Measurements from ENCODE around the gene PRDM16. TPM values are rescaled to one million over a fixed set of nuclear protein-coding genes. Genes with fewer than 3 reads are reported as not detected.

The PRDM16 gene
- total RNA-seq, 2 experiments from 2014 or later = 0.05 to 0.20 TPM

GRCh38 chr1:3183813-3184212 lies 114.8 kb downstream of the PRDM16 start:
- DNase-seq = no peak
- peaks cover 22% of the 10 kb centered on the region for H3K27me3 Mint-ChIP-seq (ENCODE audit: low read depth)
- H3K27ac Mint-ChIP-seq = no peak overlapping the region
- no peaks in the 10 kb centered on the region for H3K4me1 Mint-ChIP-seq (ENCODE audit: low read depth)
- H3K36me3 Mint-ChIP-seq (ENCODE audit: low read depth) = no peaks in the 10 kb centered on the region
- intact Hi-C loops (cut with micrococcal nuclease) = no loop called here
- H3K9me3 Mint-ChIP-seq = no peaks in the 10 kb centered on the region
- H3K4me3 Mint-ChIP-seq = no peak overlapping the region
- CTCF ChIA-PET = no interaction called here

- no peak for DNase-seq
- CTCF ChIA-PET = no interaction called here
- Mint-ChIP-seq H3K27ac (no peak overlapping the region), H3K36me3 (ENCODE audit: low read depth) (no peaks in the 10 kb centered on the region), H3K4me3 (no peak overlapping the region), H3K9me3 (no peaks in the 10 kb centered on the region), H3K4me1 (ENCODE audit: low read depth) (no peaks in the 10 kb centered on the region), H3K27me3 (ENCODE audit: low read depth) (peaks cover 24% of the 10 kb centered on the region)
- intact Hi-C loops (cut with micrococcal nuclease) = no loop called here
Observed at GRCh38 chr1:3184666-3185065, 115.7 kb downstream of the PRDM16 start.

GRCh38 chr1:3185896-3186525 lies 117.0 kb downstream of the PRDM16 start:
- H3K36me3 Mint-ChIP-seq (ENCODE audit: low read depth) = no peaks in the 10 kb centered on the region
- DNase-seq = no peak
- H3K27me3 Mint-ChIP-seq (ENCODE audit: low read depth) = peaks cover 24% of the 10 kb centered on the region
- no peak overlapping the region for H3K27ac Mint-ChIP-seq
- H3K9me3 Mint-ChIP-seq = no peaks in the 10 kb centered on the region
- no peak overlapping the region for H3K4me3 Mint-ChIP-seq
- intact Hi-C loops (cut with micrococcal nuclease) = no loop called here
- no peaks in the 10 kb centered on the region for H3K4me1 Mint-ChIP-seq (ENCODE audit: low read depth)
- CTCF ChIA-PET = no interaction called here

GRCh38 chr1:3186526-3186921 lies 117.5 kb downstream of the PRDM16 start:
- Mint-ChIP-seq H3K27ac (no peak overlapping the region), H3K4me3 (no peak overlapping the region), H3K36me3 (ENCODE audit: low read depth) (no peaks in the 10 kb centered on the region), H3K27me3 (ENCODE audit: low read depth) (peaks cover 24% of the 10 kb centered on the region), H3K9me3 (no peaks in the 10 kb centered on the region), H3K4me1 (ENCODE audit: low read depth) (no peaks in the 10 kb centered on the region)
- intact Hi-C loops (cut with micrococcal nuclease) = no loop called here
- CTCF ChIA-PET = no interaction called here
- no peak for DNase-seq

- Mint-ChIP-seq H3K36me3 (ENCODE audit: low read depth) (no peaks in the 10 kb centered on the region), H3K4me1 (ENCODE audit: low read depth) (no peaks in the 10 kb centered on the region), H3K4me3 (no peak overlapping the region), H3K27me3 (ENCODE audit: low read depth) (peaks cover 24% of the 10 kb centered on the region), H3K27ac (no peak overlapping the region), H3K9me3 (no peaks in the 10 kb centered on the region)
- DNase-seq = no peak
- intact Hi-C loops (cut with micrococcal nuclease) = no loop called here
- CTCF ChIA-PET = no interaction called here
Observed at GRCh38 chr1:3187415-3188149, 118.6 kb downstream of the PRDM16 start.

- intact Hi-C loops (cut with micrococcal nuclease) = no loop called here
- Mint-ChIP-seq H3K4me3 (no peak overlapping the region), H3K27ac (no peak overlapping the region), H3K9me3 (no peaks in the 10 kb centered on the region), H3K36me3 (ENCODE audit: low read depth) (no peaks in the 10 kb centered on the region), H3K27me3 (ENCODE audit: low read depth) (peaks cover 20% of the 10 kb centered on the region), H3K4me1 (ENCODE audit: low read depth) (no peaks in the 10 kb centered on the region)
- CTCF ChIA-PET = no interaction called here
- no peak for DNase-seq
Observed at GRCh38 chr1:3188150-3188971, 119.4 kb downstream of the PRDM16 start.

GRCh38 chr1:3190256-3191041 lies 121.4 kb downstream of the PRDM16 start:
- peaks cover 9% of the 10 kb centered on the region for H3K27me3 Mint-ChIP-seq (ENCODE audit: low read depth)
- intact Hi-C loops (cut with micrococcal nuclease) = no loop called here
- H3K36me3 Mint-ChIP-seq (ENCODE audit: low read depth) = no peaks in the 10 kb centered on the region
- H3K9me3 Mint-ChIP-seq = no peaks in the 10 kb centered on the region
- H3K4me1 Mint-ChIP-seq (ENCODE audit: low read depth) = no peaks in the 10 kb centered on the region
- H3K4me3 Mint-ChIP-seq = no peak overlapping the region
- CTCF ChIA-PET = no interaction called here
- no peak overlapping the region for H3K27ac Mint-ChIP-seq
- no peak for DNase-seq

- CTCF ChIA-PET = no interaction called here
- DNase-seq = no peak
- H3K27ac Mint-ChIP-seq = no peak overlapping the region
- H3K4me1 Mint-ChIP-seq (ENCODE audit: low read depth) = no peaks in the 10 kb centered on the region
- peaks cover 9% of the 10 kb centered on the region for H3K27me3 Mint-ChIP-seq (ENCODE audit: low read depth)
- H3K36me3 Mint-ChIP-seq (ENCODE audit: low read depth) = no peaks in the 10 kb centered on the region
- H3K9me3 Mint-ChIP-seq = no peaks in the 10 kb centered on the region
- H3K4me3 Mint-ChIP-seq = no peak overlapping the region
- intact Hi-C loops (cut with micrococcal nuclease) = no loop called here
Observed at GRCh38 chr1:3192361-3192760, 123.4 kb downstream of the PRDM16 start.

GRCh38 chr1:3192825-3193224 lies 123.8 kb downstream of the PRDM16 start:
- Mint-ChIP-seq H3K4me1 (ENCODE audit: low read depth) (no peaks in the 10 kb centered on the region), H3K36me3 (ENCODE audit: low read depth) (no peaks in the 10 kb centered on the region), H3K27ac (no peak overlapping the region), H3K9me3 (no peaks in the 10 kb centered on the region), H3K27me3 (ENCODE audit: low read depth) (peaks cover 7% of the 10 kb centered on the region), H3K4me3 (no peak overlapping the region)
- no peak for DNase-seq
- intact Hi-C loops (cut with micrococcal nuclease) = no loop called here
- CTCF ChIA-PET = no interaction called here

- Mint-ChIP-seq H3K27me3 (ENCODE audit: low read depth) (peaks cover 4% of the 10 kb centered on the region), H3K27ac (no peak overlapping the region), H3K36me3 (ENCODE audit: low read depth) (no peaks in the 10 kb centered on the region), H3K4me3 (no peak overlapping the region), H3K4me1 (ENCODE audit: low read depth) (no peaks in the 10 kb centered on the region), H3K9me3 (no peaks in the 10 kb centered on the region)
- CTCF ChIA-PET = no interaction called here
- no peak for DNase-seq
- intact Hi-C loops (cut with micrococcal nuclease) = no loop called here
Observed at GRCh38 chr1:3193811-3194210, 124.8 kb downstream of the PRDM16 start.

- intact Hi-C loops (cut with micrococcal nuclease) = no loop called here
- Mint-ChIP-seq H3K27ac (no peak overlapping the region), H3K36me3 (ENCODE audit: low read depth) (no peaks in the 10 kb centered on the region), H3K4me3 (no peak overlapping the region), H3K27me3 (ENCODE audit: low read depth) (peaks cover 2% of the 10 kb centered on the region), H3K9me3 (no peaks in the 10 kb centered on the region), H3K4me1 (ENCODE audit: low read depth) (no peaks in the 10 kb centered on the region)
- DNase-seq = no peak
- CTCF ChIA-PET = no interaction called here
Observed at GRCh38 chr1:3194760-3195479, 125.9 kb downstream of the PRDM16 start.

GRCh38 chr1:3195480-3195815 lies 126.4 kb downstream of the PRDM16 start:
- intact Hi-C loops (cut with micrococcal nuclease) = no loop called here

More at GRCh38 chr1:3195480-3195815, 126.4 kb downstream of the PRDM16 start:
- no peaks in the 10 kb centered on the region for H3K4me1 Mint-ChIP-seq (ENCODE audit: low read depth)
- H3K27me3 Mint-ChIP-seq (ENCODE audit: low read depth) = peaks cover 2% of the 10 kb centered on the region
- CTCF ChIA-PET = no interaction called here
- H3K9me3 Mint-ChIP-seq = no peaks in the 10 kb centered on the region
- no peak overlapping the region for H3K27ac Mint-ChIP-seq
- no peak overlapping the region for H3K4me3 Mint-ChIP-seq
- no peak for DNase-seq
- no peaks in the 10 kb centered on the region for H3K36me3 Mint-ChIP-seq (ENCODE audit: low read depth)

Measured in activated naive CD4-positive, alpha-beta T cell treated with anti-CD3 and anti-CD28 coated beads for 36 hours (primary cell).